Hematopoietic multipotent progenitor cell treated with erythropoietin and hydrocortisone succinate and interleukin-3 and kit ligand, for 4 days (in vitro differentiated cells): Measurements from ENCODE around the gene PLS3.
"Not testable (repeated sequence)": the region's sequence is repeated elsewhere in the genome, so short reads cannot be mapped to it uniquely, and the experiment has no call there.

Source experiments
- DNase-seq: peaks from one replicate; pipeline ENCODE4 v3.0.0-alpha.2; 2015

The PLS3 gene

DNA sequence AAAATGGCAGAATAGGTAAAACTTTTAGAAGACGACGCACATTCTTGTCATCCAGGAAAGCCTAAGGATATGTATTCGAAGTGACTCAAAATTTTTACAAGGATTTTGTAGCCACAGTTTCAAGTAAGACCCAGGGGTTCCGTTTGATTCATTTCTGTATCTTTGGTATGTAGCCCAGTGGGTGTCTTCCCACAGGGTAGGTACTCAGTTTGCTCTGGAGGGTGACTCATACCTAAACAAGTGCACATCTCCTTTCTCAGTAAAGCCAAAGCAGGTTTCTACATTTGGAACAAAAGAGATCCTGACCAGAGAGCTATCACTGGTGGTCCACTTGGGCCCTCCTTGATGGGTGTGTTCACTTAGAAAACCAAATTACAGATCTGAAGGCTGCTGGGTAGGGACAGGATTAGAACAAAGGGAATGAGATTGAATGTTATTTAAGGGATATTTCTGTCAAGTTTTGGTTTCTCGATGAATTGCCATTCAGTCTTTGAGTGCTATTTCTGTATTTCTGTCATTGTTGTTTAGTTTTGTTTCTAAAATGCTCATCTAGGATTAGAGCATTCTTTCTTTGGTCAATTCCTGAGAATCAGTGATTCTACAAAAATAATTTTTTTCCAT lies 56.1 kb downstream of the PLS3 start:
- DNase-seq, result no peak

- DNase-seq, result no peak
These were observed 61.6 kb downstream of the PLS3 start for GRCh38 chrX:115622534-115622933.

DNA sequence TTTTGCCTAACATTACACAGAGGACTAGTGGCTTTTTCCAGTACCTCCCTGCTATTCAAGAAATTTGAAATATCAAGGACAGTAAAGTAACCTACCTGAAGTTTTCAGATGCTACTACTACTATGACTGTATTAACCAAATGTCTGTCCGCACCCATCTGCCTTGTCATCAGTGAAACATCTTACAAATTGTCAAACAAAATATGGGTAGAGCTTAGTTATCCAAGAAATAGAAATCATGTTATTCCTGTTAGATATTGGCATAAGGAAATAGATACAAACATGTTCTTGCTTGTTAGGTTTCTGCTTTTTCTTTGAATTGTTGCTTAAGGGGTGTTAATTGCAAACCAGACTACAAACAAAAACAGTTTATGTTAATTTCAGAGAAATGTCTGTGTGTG lies 63.9 kb downstream of the PLS3 start:
- DNase-seq, result no peak

DNA sequence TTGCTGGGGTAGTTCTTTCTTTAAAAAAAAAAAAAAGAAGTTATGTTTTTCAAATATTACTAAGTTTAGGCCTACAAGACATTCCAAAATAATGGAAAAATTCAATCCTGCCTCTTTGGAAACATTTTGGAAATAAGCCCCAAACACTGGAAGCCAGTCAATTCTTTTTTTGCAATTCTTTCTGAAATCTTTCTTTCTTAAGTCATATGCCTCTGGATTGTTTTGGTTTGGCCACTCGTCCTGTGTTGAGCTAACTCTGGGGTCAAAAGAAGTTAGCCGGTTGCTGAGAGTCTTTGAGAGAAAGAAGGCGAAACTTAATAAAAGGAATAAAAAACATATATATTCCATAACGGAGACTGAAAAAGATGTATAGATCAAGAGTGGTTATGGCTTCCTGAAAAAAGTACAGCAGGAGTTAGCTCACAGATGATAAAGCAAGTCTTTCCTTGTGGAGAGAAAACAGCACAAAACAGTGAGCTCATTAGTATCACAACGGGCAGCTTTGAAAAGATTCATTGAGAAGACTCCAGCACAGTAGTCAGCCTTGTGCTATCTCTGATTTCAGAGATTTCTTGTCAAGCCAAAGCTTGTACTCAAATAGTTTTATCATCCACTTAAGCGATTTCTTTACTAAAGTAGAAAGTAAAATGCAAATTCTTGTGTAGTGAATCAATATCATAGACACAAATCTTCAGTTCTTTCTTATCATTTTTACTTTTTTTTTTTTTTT lies 64.8 kb downstream of the PLS3 start:
- no peak for DNase-seq

GRCh38 chrX:115630204-115630603 lies 69.2 kb downstream of the PLS3 start:
- DNase-seq, result no peak

DNA sequence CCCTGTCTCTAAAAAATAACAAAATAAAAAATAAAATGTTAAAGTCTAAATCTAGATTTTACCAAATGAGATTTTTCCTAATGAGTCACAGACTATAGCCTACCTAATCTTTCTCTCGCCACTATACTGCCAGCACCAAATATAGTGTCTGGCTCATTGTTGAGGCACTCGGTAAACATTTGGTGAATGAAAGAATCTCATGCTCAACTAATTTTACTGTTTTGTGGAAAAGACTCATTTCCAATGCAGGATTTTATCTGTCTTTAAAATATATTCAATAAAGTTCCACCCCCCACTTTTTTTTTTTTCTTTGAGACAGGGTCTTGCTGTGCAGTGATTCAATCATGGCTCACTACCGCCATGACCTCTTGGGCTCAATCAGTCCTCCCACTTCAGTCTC lies 71.5 kb downstream of the PLS3 start:
- DNase-seq, result no peak

DNA sequence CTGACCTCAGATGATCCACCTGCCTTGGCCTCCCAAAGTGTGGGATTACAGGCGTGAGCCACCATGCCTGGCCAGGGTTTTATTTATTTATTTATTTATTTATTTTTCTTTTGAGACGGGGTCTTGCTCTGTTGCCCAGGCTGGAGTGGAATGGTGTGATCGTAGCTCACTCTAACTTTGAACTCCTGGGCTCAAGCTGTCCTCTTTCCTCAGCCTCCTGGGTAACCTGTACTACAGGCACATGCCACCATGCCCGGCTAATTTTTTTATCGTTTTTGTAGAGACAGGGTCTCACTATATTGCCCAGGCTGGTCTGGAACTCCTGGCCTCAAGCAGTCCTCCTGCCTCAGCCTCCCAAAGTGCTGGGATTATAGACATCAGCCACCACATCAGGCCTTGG lies 72.4 kb downstream of the PLS3 start:
- not testable (repeated sequence) for DNase-seq

GRCh38 chrX:115639334-115639880 lies 78.4 kb downstream of the PLS3 start:
- no peak for DNase-seq

- peak; percentile 1 for DNase-seq
These were observed 81.3 kb downstream of the PLS3 start for GRCh38 chrX:115642311-115642710.

DNA sequence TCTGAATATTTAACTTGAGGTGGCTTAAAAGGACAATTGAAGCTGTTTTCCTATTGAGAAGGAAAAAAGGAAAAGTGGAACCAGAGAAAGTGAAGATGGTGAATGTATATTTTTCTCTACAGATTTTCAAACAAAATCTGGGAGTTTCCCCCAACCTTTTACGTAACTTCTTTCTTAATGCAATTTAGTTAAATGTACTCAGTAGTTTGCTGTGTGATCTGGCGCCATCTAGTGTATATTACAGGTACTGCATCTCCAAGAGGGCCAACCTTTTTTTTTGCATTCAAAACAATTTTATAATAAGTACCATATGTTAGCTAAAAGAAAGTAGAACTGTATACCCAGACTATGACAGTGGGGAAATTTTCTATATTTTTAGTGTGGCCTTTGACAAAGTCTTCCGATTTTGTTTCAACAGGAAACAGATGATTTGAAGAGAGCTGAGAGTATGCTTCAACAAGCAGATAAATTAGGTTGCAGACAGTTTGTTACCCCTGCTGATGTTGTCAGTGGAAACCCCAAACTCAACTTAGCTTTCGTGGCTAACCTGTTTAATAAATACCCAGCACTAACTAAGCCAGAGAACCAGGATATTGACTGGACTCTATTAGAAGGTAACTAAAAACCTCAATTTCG lies 82.0 kb downstream of the PLS3 start:
- DNase-seq, result peak; percentile 59

GRCh38 chrX:115644397-115644796 lies 83.4 kb downstream of the PLS3 start:
- not testable (repeated sequence) for DNase-seq

GRCh38 chrX:115649461-115650063 lies 88.6 kb downstream of the PLS3 start:
- DNase-seq, result no peak

- DNase-seq, result no peak
These were observed 89.5 kb downstream of the PLS3 start for GRCh38 chrX:115650449-115650848.

DNA sequence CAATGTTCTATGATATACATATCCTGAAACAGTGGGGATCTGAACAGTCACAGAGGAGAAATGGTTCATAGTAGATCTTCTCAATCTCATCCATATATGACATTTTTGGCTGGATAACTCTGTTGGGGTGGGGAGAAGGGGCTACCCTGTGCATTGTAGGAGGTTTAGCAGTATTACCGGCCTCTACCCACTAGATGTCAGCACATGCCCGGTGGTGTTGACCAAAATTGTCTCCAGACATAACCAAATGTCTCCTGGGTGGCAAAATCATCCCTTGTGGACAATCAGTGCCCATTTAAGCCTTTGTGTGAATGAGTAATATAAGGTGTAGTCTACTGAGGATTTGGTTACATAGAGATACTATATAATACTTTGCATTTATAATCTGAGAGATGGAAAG lies 89.9 kb downstream of the PLS3 start:
- peak; percentile 55 for DNase-seq

DNA sequence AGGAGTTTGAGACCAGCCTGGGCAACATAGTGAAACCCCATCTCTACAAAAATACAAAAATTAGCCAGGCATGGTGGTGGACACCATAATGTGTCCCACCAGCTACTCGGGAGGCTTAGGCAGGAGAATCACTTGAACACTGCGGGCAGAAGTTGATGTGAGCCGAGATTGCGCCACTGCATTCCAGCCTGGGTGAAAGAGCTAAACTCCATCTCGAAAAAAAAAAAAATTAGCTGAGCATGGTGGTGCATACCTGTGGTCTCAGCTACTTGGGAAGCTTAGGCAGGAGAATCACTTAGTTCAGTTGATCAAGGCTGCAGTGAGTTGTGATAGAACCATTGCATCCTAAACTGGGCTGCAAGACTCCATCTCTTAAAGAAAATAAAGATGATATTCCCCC lies 91.2 kb downstream of the PLS3 start:
- no peak for DNase-seq

GRCh38 chrX:115665122-115665521 lies 104.1 kb downstream of the PLS3 start:
- no peak for DNase-seq

GRCh38 chrX:115679460-115679859 lies 118.5 kb downstream of the PLS3 start:
- peak; percentile 47 for DNase-seq

GRCh38 chrX:115687595-115687994 lies 126.6 kb downstream of the PLS3 start:
- DNase-seq, result no peak

GRCh38 chrX:115689931-115690330 lies 129.0 kb downstream of the PLS3 start:
- no peak for DNase-seq

DNA sequence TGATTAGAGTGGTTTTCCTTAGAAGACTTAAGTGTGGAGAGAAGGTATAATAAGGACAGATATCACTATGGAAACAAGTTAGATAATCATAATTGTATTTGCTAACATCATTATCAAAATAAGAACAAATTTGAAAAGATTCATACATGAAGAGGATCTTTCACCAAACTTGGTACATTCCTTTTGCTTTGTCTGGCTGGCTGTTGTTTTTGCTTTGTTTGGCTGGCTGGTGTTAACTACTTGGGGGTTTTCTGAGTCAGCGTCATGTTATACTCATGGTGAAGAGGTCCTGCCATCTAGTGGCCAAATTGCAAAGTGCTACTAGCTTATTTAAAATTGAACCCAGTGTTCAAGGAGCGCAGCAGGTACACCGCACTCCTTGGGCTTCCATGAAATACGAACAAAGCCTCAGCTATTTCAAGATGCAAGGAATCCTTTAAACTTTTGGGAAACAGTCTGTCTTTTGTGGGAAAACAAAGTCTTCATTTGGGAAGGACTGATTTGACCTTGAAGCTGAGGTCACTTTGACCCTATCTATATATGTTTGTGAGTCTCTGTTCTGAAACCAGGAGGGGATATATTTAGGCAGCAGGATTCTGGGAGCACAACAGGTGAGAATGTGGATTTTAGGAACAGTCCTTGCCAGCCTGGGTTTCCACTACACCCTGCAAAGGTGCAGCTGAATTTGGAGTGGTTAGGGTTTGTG lies 129.7 kb downstream of the PLS3 start:
- DNase-seq, result peak; percentile 75

GRCh38 chrX:115693476-115693875 lies 132.5 kb downstream of the PLS3 start:
- DNase-seq, result no peak

DNA sequence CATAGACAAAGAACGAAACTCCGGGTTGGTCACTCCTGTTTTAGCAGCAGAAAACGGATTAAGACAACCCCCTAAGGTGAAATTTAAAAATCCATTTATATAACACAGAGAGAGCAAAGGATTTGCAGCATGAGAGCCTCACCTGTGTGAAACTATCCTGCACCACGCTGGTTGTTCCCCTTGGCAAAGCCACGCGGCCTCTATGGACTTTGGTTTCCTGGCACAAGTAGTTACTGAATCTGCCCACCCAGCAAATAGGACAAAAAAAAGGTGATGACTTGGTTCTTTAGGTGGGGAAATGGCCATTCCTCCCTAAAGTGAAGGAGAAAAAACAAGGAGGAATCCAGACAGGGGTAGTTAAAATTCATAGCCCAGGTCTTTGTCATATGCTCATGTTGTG lies 133.1 kb downstream of the PLS3 start:
- no peak for DNase-seq

GRCh38 chrX:115696039-115696438 lies 135.1 kb downstream of the PLS3 start:
- no peak for DNase-seq
